IPS-18c (cell line): ENCODE measurements around the gene MGAT4D.
"Not testable (repeated sequence)": the region's sequence is repeated elsewhere in the genome, so short reads cannot be mapped to it uniquely, and the experiment has no call there.

Experiments
- H3K4me3 ChIP-seq: 2 replicates; pipeline ENCODE4 v1.7.0; 2013; ENCODE audit warnings: low read depth, mild to moderate bottlenecking, low read length, moderate library complexity; ENCODE audit not compliant: insufficient read depth
- H3K9me3 ChIP-seq: one replicate; pipeline ENCODE4 v1.6.1; 2013; ENCODE audit warnings: mild to moderate bottlenecking, low read length, moderate library complexity; ENCODE audit not compliant: control insufficient read depth, insufficient read depth

Gene MGAT4D

DNA sequence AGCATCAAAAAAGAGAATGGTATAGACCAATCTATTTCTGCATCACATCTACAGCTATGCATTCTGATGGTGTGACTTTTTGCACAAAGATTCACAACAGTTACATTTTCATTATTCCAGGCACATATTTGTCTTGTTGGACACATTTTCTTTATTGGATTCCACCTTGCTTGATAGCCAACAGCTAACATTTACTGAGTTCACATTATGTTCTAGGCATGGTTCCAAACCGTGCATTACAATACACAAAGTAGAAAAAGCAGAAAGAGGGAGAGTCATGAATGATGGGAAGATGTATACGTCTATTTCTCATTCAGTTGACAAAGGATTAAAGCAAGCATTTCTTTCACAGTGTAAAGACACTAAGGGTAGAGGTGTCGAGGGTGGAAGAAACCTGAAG, 47.7 kb downstream of the MGAT4D start:
- Histone ChIP-seq H3K9me3 (no peaks in the 10 kb centered on the region), H3K4me3 (no peak overlapping the region)

DNA sequence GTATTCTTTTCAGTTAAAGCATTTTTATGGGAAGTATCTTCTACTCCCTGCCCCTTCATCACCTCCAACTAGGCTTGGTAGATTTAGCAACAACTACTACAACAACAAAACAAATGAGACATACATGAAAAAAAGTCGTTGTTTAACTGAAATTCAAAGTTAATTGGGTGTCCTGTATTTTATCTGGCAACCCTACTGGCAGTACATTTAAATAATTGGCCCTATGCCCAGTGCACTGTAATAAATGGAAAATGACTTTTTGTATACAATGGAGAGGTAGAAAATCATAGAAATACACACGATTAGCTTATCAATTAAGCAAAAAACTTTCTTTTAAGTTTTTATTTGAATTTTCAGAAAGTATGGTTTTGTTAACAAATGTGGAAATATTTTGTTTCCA, 49.3 kb downstream of the MGAT4D start:
- no peak overlapping the region for H3K4me3 ChIP-seq
- no peaks in the 10 kb centered on the region for H3K9me3 ChIP-seq

DNA sequence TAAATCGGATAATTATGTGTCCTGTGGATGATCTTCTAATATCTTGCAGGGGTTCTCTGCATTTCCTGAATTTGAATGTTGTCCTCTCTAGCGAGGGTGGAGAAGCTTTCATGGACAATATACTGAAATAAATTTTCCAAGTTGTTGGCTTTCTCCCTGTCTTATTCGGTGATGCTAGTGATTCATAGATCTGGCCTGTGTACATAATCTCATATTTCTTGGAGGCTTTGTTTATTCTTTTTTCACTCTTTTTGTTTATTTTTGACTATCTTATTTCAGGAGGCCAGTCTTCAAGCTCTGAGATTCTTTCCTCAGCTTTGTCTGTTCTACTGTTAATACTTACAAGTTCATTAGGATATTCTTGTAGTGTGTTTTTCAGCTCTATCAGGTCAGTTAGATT, 49.9 kb downstream of the MGAT4D start:
- no peaks in the 10 kb centered on the region for H3K9me3 ChIP-seq
- no peak overlapping the region for H3K4me3 ChIP-seq

DNA sequence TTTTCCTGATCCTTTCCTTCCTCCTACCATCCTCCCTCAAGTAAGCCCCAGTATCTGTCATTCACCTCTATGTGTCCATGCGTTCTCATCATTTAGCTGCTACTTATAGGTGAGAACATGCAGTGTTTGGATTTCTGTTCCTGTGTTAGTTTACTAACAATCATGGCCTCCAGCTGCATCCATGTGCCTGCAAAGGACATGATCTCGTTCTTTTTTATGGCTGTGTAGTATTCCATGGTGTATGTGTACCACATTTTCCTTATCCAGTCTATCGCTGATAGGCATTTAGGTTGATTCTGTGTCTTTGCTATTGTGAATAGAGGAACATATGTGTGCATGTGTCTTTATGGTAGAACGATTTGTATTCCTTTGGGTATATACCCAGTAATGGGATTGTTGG, 53.7 kb downstream of the MGAT4D start:
- not testable (repeated sequence) for H3K9me3 ChIP-seq, H3K4me3 ChIP-seq

DNA sequence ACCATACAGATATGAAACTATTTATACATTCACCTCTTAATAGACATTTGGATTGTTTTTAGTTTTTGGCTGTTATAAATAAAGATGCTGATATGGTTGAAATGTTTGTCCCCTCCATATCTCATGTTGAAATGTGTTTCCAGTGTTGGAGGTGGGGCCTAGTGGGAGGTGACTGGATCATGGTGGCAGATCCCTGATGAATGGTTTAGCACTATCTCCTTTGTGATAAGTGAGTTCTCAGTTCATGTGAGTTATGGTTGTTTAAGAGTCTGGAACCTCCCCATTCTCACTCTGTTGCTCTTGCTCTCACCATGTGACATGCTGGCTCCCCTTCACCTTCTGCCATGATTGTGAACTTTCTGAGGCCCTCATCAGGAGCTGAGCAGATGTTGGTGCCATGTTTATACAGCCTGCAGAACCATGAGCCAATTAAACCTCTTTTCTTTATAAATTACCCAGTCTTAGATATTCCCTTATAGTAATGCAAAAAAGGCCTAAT, 58.4 kb downstream of the MGAT4D start:
- H3K4me3 ChIP-seq = no peak overlapping the region
- H3K9me3 ChIP-seq = no peaks in the 10 kb centered on the region

DNA sequence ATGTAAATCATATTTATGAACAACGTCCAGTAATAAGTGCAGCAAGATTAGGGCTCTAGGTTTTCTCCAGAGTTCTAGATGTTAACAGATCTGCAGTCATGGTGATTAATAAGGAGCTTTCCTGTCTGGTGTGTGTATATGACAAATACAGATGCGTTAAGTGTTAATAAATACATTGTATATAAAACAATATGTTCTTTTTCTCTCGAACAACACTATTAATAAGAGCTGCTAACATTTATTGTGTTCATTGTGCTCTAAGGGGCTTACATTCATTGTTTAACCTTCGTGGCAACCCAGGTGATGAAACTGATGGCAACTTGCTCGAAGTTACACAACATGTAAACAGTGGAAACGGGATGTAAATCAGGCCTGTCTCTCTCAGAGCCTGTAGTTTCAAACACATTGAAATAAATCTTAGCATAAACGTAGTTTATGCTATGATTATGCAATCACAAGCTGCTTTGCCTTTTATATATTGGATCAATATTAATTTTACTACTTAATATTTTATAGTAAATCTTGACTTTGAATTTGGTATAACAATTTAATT, 70.1 kb downstream of the MGAT4D start:
- H3K9me3 ChIP-seq = no peaks in the 10 kb centered on the region
- H3K4me3 ChIP-seq = peak overlapping the region; percentile 75

DNA sequence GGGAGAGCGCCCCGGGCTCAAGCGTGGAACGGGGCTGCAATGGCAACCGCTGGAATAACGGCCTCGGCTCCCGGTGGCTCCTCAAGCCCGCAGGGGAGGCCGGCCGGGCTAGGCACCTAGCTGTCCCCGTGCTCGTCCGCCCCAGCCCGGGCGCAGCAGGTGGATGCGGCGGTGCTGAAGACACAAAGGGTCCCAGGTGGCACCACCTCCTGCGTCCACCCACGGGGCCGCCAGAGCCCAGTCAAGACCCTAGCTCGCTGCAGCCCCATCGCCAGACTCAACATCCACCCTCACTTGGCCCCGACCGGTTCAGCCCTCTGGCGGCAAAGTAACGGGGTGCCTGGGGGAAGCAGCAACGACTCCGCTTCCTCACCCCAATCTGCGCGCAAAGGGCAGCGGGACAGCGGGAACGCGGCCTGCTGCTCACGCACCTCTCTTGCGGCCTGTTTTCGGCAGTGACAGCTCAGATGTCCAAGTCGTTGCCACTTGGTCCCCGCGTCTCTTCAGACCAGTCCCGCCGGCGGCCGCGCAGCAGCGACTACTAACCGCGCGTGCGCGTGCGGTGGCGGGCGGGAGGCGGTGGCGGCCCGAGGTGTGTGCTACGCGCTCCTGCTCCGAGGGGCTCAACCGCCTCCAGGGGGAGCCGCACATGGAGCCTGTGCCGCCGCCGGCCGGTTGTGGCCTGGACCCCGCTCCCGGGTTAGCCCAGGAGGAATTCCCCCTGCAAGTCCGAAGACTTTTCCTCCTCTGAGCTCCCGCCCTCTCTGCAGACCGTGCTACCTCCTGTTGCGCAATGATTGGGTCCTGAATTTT, 70.8 kb downstream of the MGAT4D start, which contains the start of gene CLGN:
Gene CLGN, minus strand, starts transcription at position 543 of the 813 bp plus-strand sequence. CDS start 14,570 bp downstream, outside the sequence.
- Histone ChIP-seq H3K9me3 (no peaks in the 10 kb centered on the region), H3K4me3 (peak within 1 kb of the TSS; percentile 75)

DNA sequence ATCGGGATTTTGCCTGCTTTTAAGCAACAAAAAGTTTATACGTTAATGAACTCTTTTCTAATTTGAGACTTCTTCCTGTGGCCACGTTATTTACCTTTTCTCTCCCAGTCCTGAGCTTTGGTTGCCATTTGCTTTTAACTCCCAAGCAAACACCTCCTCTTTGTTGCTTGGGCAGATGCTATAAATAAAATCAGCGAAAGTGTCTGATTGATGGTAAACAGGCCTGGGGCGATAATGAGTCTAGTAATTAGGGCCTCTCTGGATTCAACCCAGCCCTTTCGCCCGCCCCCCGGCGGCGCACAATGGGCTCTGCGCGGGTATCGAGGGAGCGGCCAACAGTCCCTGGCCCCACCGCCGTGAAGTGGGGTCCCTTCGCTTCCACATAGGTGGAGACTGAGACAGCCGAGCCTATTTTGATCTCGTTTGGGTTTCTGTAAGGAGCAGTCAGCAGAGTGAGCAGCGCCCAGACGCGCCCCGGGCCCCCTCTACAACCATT, 71.4 kb downstream of the MGAT4D start:
- no peaks in the 10 kb centered on the region for H3K9me3 ChIP-seq
- H3K4me3 ChIP-seq = peak overlapping the region; percentile 75

DNA sequence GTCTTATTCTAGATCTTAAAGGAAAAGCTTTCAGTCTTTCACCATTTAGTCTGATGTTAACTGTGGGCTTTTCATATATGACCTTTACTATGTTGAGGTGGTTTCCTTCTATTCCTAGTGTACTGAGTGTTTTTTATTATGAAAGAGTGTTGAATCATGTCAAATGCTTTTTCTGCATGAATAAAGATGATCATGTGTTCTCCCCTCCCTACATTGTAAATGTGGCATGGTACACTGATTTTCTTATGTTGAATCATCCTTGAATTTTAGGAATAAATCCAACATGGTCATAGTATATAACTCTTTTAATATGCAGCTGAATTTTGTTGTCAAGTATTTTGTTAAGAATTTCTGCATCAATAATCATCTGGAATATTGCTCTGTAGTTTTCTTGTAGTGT, 75.0 kb downstream of the MGAT4D start:
- no peaks in the 10 kb centered on the region for H3K9me3 ChIP-seq

DNA sequence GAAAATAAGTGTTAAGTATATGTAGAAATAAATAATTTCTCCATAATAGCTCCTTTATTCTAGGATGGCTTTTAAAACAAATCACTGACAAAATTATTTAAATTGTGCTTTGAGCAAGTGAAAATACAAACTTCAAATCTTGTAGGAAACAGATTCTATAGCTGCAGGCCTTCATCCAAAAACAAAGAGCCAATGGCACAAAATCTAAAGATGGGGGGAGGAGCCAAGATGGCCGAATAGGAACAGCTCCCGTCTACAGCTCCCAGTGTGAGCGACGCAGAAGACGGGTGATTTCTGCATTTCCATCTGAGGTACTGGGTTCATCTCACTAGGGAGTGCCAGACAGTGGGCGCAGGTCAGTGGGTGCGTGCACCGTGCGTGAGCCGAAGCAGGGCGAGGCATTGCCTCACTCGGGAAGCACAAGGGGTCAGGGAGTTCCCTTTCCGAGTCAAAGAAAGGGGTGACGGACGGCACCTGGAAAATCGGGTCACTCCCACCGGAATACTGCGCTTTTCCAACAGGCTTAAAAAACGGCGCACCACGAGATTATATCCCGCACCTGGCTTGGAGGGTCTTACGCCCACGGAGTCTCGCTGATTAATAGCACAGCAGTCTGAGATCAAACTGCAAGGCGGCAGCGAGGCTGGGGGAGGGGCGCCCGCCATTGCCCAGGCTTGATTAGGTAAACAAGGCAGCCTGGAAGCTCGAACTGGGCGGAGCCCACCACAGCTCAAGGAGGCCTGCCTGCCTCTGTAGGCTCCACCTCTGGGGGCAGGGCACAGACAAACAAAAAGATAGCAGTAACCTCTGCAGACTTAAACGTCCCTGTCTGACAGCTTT, 84.7 kb downstream of the MGAT4D start:
- H3K4me3 ChIP-seq, H3K9me3 ChIP-seq: not testable (repeated sequence)

More for the DNA sequence above, 75.0 kb downstream of the MGAT4D start:
- no peak overlapping the region for H3K4me3 ChIP-seq

DNA sequence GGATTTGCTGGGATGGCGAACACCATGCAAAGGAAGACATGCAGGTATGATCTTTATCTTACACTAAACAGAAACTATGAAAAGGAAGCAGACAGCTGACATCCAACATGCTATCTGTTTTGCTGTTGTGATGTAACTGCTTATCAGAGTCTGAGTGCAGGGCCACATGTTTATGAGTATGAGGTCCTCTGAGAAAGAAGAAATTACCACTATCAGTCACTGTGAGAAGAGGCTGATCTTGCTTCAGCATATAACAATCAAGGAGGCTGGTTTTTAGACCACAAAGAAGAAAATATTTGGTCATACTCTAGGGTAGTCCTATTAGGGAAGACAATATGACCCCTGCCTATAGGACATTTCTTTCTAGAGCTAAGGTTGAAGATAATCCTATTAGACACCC, 89.1 kb downstream of the MGAT4D start:
- H3K4me3 ChIP-seq = no peak overlapping the region

DNA sequence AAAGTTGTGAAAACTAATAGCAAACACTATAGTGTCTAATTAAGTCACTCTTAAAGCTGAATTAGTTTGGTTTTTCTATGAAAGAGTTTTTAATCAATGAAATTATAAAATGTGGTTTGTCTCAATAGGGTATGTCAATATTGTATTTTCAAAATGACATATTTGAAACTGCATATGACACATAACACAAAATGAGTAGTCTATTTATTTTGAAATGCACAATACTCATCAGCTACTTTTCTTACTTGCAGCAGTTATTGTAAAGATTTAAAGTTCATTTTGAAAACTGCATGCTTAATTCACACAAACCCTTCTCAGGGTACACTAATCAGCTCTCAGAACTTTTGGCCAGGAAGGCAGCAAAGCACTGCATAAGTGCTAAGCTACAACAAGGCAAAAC, 91.8 kb downstream of the MGAT4D start:
- Histone ChIP-seq H3K4me3 (no peak overlapping the region), H3K9me3 (no peaks in the 10 kb centered on the region)

More for the DNA sequence above, 89.1 kb downstream of the MGAT4D start:
- no peaks in the 10 kb centered on the region for H3K9me3 ChIP-seq

DNA sequence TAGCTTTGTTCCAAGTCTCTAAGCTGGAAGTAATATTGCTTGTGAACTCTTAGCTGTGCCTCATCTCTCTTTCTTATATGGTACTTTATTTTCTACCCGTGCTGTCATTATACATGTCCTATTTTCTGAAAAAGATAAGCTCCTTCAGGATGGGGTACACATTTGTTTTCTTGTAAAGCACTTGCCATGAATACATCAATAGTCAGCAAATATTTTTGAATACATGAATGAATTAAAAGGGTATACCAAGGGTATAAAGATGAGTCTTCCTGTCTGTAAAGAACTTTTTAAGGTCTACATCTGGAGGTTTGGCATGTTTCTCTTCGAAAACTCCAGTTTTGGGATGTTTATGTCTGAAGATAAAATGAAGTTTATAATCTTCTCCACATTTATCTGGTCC, 98.0 kb downstream of the MGAT4D start:
- no peak overlapping the region for H3K4me3 ChIP-seq

DNA sequence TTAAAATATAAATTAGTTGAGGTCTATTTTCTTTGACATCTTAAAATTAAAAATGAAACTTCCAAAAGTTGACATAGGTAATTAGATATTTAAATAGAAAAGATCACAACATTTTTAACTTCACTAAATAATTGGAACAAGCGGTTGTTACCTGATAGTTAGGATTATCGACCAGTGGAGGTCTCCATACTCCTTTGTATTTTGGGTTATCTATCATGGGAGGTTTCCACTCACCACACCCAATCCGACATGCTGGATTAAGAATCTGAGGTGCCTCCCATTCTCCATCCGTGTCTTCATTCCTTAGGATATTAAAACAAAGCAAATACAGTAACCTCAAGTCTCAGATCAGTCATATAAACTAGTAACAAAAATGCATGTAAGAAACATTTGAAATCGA, 102.4 kb downstream of the MGAT4D start:
- no peaks in the 10 kb centered on the region for H3K9me3 ChIP-seq
- H3K4me3 ChIP-seq = no peak overlapping the region

More for the DNA sequence above, 98.0 kb downstream of the MGAT4D start:
- H3K9me3 ChIP-seq = no peaks in the 10 kb centered on the region
